Measurements from ENCODE around the gene AAMDC.
"Not testable (repeated sequence)": the region's sequence is repeated elsewhere in the genome, so short reads cannot be mapped to it uniquely, and the experiment has no call there.

Gene AAMDC

DNA sequence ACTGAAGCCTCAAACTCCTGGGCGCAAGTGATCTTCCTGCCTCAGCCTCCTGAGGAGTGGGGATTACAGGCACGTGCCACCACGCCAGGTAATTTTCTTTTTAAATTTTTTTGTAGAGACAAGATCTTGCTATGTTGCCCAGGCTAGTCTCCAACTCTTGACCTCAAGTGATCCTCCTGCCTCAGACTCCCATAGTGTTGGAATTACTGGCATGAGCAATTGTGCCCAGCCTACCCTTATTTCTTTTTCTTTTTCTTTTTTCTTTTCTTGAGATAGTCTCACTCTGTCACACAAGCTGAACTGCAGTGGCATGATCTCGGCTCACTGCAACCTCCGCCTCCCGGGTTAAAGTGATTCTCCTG, 63.9 kb downstream of the AAMDC start:
- DNase-seq (ENCODE audit: low read depth in 3 of 3): no peak

DNA sequence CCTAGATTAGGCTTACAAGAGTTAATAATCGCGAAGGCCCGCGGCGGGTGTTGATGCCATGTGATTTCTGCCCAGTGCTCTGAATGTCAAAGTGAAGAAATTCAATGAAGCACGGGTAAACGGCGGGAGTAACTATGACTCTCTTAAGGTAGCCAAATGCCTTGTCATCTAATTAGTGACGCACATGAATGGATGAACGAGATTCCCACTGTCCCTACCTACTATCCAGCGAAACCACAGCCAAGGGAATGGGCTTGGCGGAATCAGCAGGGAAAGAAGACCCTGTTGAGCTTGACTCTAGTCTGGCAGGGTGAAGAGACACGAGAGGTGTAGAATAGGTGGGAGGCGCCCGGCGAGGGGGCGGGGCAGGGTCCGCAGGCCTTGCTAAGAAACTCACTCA, 65.5 kb downstream of the AAMDC start:
- no peak for DNase-seq (ENCODE audit: low read depth in 3 of 3)

DNA sequence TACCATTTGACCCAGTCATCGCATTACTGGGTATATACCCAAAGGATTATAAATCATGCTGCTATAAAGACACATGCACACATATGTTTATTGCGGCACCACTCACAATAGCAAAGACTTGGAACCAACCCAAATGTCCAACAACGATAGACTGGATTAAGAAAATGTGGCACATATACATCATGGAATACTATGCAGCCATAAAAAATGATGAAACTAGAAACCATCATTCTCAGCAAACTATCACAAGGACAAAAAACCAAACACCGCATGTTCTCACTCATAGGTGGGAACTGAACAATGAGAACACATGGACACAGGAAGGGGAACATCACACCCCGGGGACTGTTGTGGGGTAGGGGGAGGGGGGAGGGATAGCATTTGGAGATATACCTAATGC, 68.1 kb downstream of the AAMDC start:
- not testable (repeated sequence) for DNase-seq (ENCODE audit: low read depth in 3 of 3)

DNA sequence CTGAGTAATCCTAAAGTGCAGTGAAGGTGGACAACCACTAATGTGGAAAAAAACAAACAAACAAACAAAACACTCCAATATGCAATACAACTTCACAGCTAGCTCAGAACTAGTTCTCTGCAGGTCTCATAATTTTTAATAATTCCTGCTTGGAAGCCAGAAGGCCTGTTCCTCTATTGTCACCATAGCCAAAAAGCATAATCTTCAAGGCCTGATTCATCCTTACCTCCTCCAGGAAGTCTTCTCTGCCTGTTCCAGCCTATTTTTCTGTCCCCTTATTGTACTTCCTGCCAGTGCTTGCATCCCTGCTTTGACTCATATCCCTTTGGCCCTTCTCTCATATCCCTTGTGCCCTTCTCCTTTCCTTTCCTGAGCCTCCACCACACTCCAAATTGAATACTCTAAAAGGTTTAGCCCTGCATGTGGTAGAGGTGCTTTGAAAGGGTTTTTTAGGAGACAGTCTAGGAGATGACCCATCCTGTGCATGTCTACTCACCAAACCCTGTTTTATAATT, 69.2 kb downstream of the AAMDC start:
- not testable (repeated sequence) for DNase-seq (ENCODE audit: low read depth in 3 of 3)

DNA sequence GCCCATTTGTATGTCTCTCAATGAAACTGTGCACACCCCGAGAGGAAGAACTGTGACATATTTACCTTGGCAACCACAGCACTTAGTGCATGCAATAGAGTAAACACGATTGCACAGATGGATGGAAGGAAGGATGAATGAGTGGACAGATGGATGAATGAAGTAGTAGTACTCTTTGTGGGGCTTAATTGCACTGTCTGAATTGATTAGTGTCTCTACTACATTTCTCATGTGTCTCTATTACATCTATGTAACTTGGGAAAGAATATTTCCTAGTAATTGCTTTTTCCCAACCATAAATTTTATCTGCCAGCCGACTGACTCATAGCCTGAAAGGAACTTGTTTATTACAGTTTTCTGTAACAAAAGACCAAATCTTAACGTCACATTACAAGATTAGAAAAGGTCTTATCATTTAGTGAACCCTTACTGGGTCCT, 69.7 kb downstream of the AAMDC start:
- not testable (repeated sequence) for DNase-seq (ENCODE audit: low read depth in 3 of 3)

DNA sequence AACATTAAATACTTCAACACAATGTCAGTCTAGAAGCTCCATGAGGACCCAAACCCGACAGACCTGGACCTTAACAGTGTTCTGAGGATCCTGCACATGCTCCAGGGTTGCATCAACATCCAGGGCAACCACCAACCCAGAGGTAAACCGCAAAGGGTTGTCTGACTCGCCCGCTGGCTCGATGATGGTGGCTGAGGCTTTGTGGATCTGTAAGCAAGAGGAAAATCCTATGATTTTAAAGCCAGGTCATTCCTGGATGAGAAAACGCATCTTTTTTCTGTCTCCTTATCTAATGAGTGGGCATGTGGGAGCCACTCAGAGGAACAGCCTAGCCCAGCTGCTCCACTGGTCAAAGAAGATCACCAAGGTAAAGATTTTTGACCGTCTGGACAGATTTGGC, 70.3 kb downstream of the AAMDC start:
- DNase-seq (ENCODE audit: low read depth in 3 of 3): not testable (repeated sequence)

DNA sequence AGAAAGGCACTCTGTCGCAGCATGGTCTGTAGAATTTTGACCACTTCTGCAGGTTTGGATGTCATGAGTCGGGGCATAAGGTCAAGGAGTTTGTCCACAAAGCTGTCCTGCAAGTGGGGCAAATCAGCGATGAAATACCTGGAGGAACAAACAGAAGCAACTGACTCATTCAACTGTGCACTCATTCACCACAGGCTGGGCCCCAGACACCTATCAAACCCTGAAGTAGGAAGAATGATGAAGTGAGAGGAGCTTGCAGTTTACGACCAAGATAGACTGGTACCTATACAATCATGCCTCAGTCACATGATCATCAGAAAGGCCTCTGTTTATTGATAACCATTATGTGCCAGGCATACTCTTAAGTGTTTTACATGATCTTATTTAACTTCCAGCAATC, 70.8 kb downstream of the AAMDC start:
- not testable (repeated sequence) for DNase-seq (ENCODE audit: low read depth in 3 of 3)

DNA sequence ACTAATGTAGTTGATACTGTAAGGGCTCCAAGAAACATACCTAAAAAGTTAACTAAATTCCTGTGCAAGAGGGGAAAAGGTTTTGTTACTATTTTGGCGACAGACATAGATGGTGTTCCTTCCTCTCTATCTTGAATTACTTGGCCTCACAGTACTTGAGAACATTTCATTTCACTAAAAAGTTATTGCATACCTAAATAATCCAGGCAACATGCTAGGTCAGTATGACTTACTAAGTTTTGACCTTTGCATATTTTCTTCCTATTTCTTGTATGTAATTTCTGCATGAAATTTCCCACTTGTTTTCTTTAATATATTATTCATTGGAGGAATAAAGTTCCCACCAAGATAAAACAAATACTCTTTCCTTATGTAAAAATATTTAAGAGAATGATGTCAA, 74.0 kb downstream of the AAMDC start:
- DNase-seq (ENCODE audit: low read depth in 3 of 3): not testable (repeated sequence)

DNA sequence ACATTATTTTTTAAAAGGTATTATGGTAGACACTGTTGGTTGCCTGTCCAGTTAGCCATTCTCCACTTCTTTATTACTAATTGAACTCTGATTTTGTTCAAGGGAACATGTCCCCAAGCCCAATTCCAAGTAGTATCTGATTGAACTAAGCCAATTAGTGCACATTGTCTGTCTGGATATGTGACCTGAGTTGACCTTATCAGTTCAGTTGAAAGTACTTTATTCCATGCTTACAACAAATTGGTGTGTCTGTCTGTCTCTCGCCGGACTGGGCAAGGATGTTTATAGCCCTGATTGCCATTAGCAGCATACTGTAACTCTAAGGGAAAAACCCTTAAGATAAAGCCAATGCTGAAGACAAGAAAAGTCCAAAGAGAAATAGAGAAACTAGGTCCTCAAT, 87.9 kb downstream of the AAMDC start:
- no peak for DNase-seq (ENCODE audit: low read depth in 3 of 3)

DNA sequence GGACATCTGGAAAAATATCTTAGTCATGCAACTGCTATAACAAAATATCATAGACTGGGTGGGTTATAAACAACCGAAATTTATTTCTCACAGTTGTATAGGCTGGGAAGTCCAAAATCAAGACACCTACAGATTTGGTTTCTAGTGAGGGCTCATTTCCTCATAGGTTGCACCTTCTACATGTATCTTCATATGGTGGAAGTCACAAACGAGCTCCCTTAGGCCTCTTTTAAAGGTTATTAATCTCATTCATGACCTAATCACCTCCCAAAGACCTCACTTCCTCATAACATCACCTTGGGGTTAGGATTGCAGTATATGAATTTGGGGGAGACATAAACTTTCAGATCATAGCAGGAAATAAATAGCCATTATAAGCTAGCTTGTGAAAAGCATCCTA, 88.3 kb downstream of the AAMDC start:
- DNase-seq (ENCODE audit: low read depth in 3 of 3): no peak

DNA sequence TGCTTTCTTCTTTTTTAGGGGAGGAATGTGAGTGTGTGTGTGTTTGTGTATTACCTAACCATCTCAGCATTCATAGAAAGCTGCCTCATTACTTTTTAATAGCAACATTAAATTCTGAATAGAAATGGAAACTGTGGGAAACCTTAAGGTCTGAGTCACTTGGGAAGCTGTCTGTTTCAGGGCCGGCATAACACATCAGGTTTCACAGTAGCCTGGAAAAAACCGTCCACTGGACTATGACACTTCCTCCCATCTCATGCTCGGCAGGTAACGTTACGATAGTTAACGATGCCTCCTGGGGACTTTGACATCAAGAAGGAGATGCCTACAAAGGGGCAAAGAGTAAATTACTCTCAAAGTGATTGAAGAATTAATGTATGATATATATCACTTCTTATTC, 89.9 kb downstream of the AAMDC start:
- DNase-seq (ENCODE audit: low read depth in 3 of 3): not testable (repeated sequence)

DNA sequence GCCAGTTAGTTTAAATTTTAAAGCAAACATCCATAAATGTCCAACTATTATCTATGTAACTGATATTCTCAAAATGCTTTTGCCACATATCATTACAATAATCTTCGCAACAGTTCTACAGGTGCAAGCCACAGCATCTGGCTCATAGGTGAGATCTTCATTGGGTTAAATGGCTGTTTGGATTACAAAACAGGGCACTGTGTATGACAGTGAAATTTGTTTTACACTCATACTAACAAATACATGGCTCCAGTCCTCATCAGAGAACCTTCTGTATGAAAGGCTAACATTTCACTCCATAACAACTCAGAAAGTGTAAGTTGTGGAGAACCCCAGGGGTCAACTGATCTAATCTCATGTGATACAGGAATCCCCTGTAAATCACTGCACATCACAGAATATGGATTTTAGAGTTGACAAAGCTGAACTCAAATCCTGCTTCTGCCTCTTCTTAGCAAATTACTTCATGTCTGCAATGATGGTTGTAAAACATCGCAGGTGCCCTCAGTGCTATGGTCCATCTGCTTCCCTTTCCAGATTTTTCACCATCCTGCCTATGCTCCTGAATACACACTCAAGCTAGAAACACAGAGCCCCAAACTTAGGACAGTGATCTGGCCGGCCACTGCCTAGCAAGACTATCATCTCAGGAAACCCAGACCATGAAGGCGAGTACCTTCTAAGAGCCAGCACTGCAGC, 92.8 kb downstream of the AAMDC start:
- DNase-seq (ENCODE audit: low read depth in 3 of 3): not testable (repeated sequence)

DNA sequence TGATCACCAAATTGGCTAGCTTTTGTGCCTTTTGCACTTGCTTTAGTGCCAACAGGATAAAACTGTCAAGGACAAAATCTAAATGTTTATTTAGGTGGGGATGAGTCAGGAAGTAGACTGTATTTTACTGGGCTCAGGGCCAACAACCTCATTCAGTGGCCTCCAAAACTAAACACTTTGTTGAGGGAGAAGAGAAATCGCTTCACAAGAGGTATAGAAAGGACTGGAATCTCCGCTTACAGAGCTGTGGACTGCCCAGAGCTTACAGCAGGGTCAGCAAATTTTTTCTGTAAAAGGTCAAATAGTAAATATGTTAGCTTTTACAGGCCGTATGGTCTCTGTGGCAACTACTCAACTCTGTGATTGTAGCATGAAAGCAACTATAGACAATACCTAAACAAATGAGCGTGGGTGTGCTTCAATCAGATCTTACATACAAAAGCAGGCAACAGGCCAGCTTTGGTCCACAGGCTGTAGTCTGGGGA, 93.4 kb downstream of the AAMDC start:
- DNase-seq (ENCODE audit: low read depth in 3 of 3): not testable (repeated sequence)

DNA sequence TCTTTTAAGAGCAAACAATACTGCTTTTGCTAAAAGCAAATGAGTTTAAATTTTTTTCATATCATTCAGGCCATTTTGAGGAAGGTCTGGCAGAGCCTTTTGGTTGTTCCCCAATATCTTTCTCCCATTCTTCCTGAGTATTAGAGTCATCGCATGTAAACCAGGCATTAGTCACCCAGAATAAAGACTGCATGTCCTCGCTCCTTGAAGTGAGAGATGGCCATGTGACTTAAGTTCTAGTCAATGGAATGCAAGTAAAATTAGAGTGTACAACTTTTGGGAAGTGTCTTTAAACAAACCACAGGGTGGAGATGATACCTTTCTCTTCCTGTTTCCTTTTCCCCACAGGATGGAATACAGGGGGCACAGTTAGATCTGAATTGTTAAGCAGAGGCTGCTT, 96.8 kb downstream of the AAMDC start:
- not testable (repeated sequence) for DNase-seq (ENCODE audit: low read depth in 3 of 3)

Measured in stimulated activated CD4-positive, alpha-beta T cell treated with anti-CD3 and anti-CD28 coated beads, TNF-alpha, amount 100 ng/mL, for 24 hours (primary cell).